Measurements from ENCODE around the gene PINK1.

The PINK1 gene

GRCh38 chr1:20686883-20687725 is 53.8 kb downstream of the PINK1 start:
- peaks cover 21% of the 10 kb centered on the region for H3K27me3 Mint-ChIP-seq
- no peak overlapping the region for H3K27ac Mint-ChIP-seq
- H3K36me3 Mint-ChIP-seq: no peaks in the 10 kb centered on the region
- DNase-seq (ENCODE audit: low spot score in 2 of 2) (no peak), ATAC-seq (ENCODE audit: low read depth) (no peak)
- H3K4me1 Mint-ChIP-seq: no peaks in the 10 kb centered on the region
- no peak overlapping the region for H3K4me3 Mint-ChIP-seq
- H3K9me3 Mint-ChIP-seq: no peaks in the 10 kb centered on the region

GRCh38 chr1:20689645-20690056 is 56.4 kb downstream of the PINK1 start:
- DNase-seq (ENCODE audit: low spot score in 2 of 2) (no peak), ATAC-seq (ENCODE audit: low read depth) (no peak)
- no peaks in the 10 kb centered on the region for H3K4me1 Mint-ChIP-seq
- H3K36me3 Mint-ChIP-seq: no peaks in the 10 kb centered on the region
- no peak overlapping the region for H3K4me3 Mint-ChIP-seq
- no peaks in the 10 kb centered on the region for H3K9me3 Mint-ChIP-seq
- peaks cover 19% of the 10 kb centered on the region for H3K27me3 Mint-ChIP-seq
- no peak overlapping the region for H3K27ac Mint-ChIP-seq

- Mint-ChIP-seq H3K36me3 (no peaks in the 10 kb centered on the region), H3K27ac (no peak overlapping the region), H3K4me3 (no peak overlapping the region), H3K9me3 (no peaks in the 10 kb centered on the region), H3K27me3 (peaks cover 10% of the 10 kb centered on the region), H3K4me1 (peaks cover 2% of the 10 kb centered on the region)
- ATAC-seq (ENCODE audit: low read depth) (no peak), DNase-seq (ENCODE audit: low spot score in 2 of 2) (no peak)
Observed at GRCh38 chr1:20691872-20692271, 58.6 kb downstream of the PINK1 start.

GRCh38 chr1:20693623-20694022 is 60.4 kb downstream of the PINK1 start:
- no peaks in the 10 kb centered on the region for H3K9me3 Mint-ChIP-seq
- peaks cover 2% of the 10 kb centered on the region for H3K4me1 Mint-ChIP-seq
- no peak overlapping the region for H3K27ac Mint-ChIP-seq
- DNase-seq (ENCODE audit: low spot score in 2 of 2) (no peak), ATAC-seq (ENCODE audit: low read depth) (no peak)
- H3K36me3 Mint-ChIP-seq: no peaks in the 10 kb centered on the region
- no peak overlapping the region for H3K4me3 Mint-ChIP-seq
- peaks cover 4% of the 10 kb centered on the region for H3K27me3 Mint-ChIP-seq

GRCh38 chr1:20695515-20695914 is 62.3 kb downstream of the PINK1 start:
- Mint-ChIP-seq H3K4me3 (peak overlapping the region; percentile 92), H3K27ac (no peak overlapping the region), H3K27me3 (peaks cover 8% of the 10 kb centered on the region), H3K4me1 (peaks cover 2% of the 10 kb centered on the region), H3K9me3 (no peaks in the 10 kb centered on the region), H3K36me3 (no peaks in the 10 kb centered on the region)
- ATAC-seq (ENCODE audit: low read depth) (no peak), DNase-seq (ENCODE audit: low spot score in 2 of 2) (no peak)

- peaks cover 9% of the 10 kb centered on the region for H3K27me3 Mint-ChIP-seq
- ATAC-seq (ENCODE audit: low read depth) (peak; percentile 96), DNase-seq (ENCODE audit: low spot score in 2 of 2) (peak; percentile 69 to 79)
- peak overlapping the region; percentile 92 for H3K4me3 Mint-ChIP-seq
- peaks cover 2% of the 10 kb centered on the region for H3K4me1 Mint-ChIP-seq
- no peaks in the 10 kb centered on the region for H3K9me3 Mint-ChIP-seq
- no peaks in the 10 kb centered on the region for H3K36me3 Mint-ChIP-seq
- H3K27ac Mint-ChIP-seq: peak overlapping the region; percentile 9
Observed at GRCh38 chr1:20696397-20697333, 63.4 kb downstream of the PINK1 start.

- Mint-ChIP-seq H3K9me3 (no peaks in the 10 kb centered on the region), H3K4me3 (no peak overlapping the region), H3K36me3 (no peaks in the 10 kb centered on the region), H3K4me1 (peaks cover 2% of the 10 kb centered on the region), H3K27me3 (peaks cover 9% of the 10 kb centered on the region), H3K27ac (no peak overlapping the region)
- no peak for ATAC-seq (ENCODE audit: low read depth)
- no peak for DNase-seq (ENCODE audit: low spot score in 2 of 2)
Observed at GRCh38 chr1:20697563-20697962, 64.3 kb downstream of the PINK1 start.

GRCh38 chr1:20698195-20698910 is 65.1 kb downstream of the PINK1 start:
- no peaks in the 10 kb centered on the region for H3K9me3 Mint-ChIP-seq
- no peak for DNase-seq (ENCODE audit: low spot score in 2 of 2)
- no peaks in the 10 kb centered on the region for H3K36me3 Mint-ChIP-seq
- H3K27ac Mint-ChIP-seq: no peak overlapping the region
- no peak overlapping the region for H3K4me3 Mint-ChIP-seq
- H3K4me1 Mint-ChIP-seq: peaks cover 2% of the 10 kb centered on the region
- peaks cover 14% of the 10 kb centered on the region for H3K27me3 Mint-ChIP-seq
- ATAC-seq (ENCODE audit: low read depth): no peak

GRCh38 chr1:20699558-20699957 is 66.3 kb downstream of the PINK1 start:
- Mint-ChIP-seq H3K36me3 (no peaks in the 10 kb centered on the region), H3K27ac (no peak overlapping the region), H3K9me3 (no peaks in the 10 kb centered on the region), H3K4me3 (no peak overlapping the region), H3K4me1 (peaks cover 2% of the 10 kb centered on the region), H3K27me3 (peaks cover 15% of the 10 kb centered on the region)
- DNase-seq (ENCODE audit: low spot score in 2 of 2) (no peak), ATAC-seq (ENCODE audit: low read depth) (no peak)

- ATAC-seq (ENCODE audit: low read depth): no peak
- no peak for DNase-seq (ENCODE audit: low spot score in 2 of 2)
- Mint-ChIP-seq H3K4me1 (peaks cover 2% of the 10 kb centered on the region), H3K4me3 (no peak overlapping the region), H3K27me3 (peaks cover 12% of the 10 kb centered on the region), H3K36me3 (no peaks in the 10 kb centered on the region), H3K27ac (no peak overlapping the region), H3K9me3 (no peaks in the 10 kb centered on the region)
Observed at GRCh38 chr1:20700636-20701215, 67.5 kb downstream of the PINK1 start.

All from memory B cell (primary cell).